ENCODE results near the gene MYO5B.

DNA sequence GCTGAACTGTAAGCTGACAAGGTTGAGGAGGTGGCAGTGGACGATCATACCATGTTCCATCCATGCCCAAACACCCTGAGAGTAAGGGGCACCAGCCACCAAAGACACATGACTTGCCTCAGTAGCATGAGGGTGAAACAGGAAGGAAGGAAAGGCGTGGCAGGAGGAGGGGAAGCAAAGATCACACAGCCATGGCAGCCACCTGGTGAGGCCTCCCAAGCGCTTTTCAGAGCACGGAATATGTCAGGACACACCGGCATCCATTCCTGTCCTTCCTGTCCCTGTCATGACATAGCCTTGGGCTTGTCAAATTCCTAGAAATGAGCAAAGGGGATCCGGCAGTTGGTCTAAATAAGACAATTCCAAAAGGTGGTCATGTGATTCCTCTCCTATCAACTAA lies 118.7 kb downstream of the MYO5B start:
- TF ChIP-seq POLR2A (IDR thresholded peaks at IDR 0.05; ENCODE audit: low read depth) (no peak), CTCF (IDR thresholded peaks at IDR 0.05) (no peak)

Measured in esophagus muscularis mucosa (tissue), 3 donors.